DND-41 (cell line): ENCODE data around the gene GIMAP7.

Source experiments
- ATAC-seq: fragments of 200-7000 bp; cut with Tn5 transposase; 3 replicates; pipeline ENCODE4 v1.9.1; 2021; ENCODE audit warnings: low read depth; ENCODE audit not compliant: insufficient read depth
- DNase-seq: peaks from one replicate; pipeline ENCODE4 v3.0.0-alpha.2; 2020
- H2AFZ ChIP-seq: 2 replicates; pipeline ENCODE4 v1.6.0; 2012; ENCODE audit warnings: low read depth, low read length
- H3K27ac ChIP-seq: 2 replicates; pipeline ENCODE4 v1.5.1; 2012; ENCODE audit warnings: low read length, inconsistent platforms
- H3K27me3 ChIP-seq: fragments of 200-600 bp; sonication (generic); 2 replicates; pipeline ENCODE4 v1.6.0; 2012; ENCODE audit warnings: low read length, mild to moderate bottlenecking, inconsistent platforms; ENCODE audit not compliant: insufficient read depth, poor library complexity
- H3K36me3 ChIP-seq: 2 replicates; pipeline ENCODE4 v1.5.1; 2012; ENCODE audit warnings: low read length, inconsistent platforms; ENCODE audit not compliant: insufficient read depth
- H3K4me1 ChIP-seq: 2 replicates; pipeline ENCODE4 v1.5.1; 2012; ENCODE audit warnings: mild to moderate bottlenecking, low read length; ENCODE audit not compliant: insufficient read depth
- H3K4me2 ChIP-seq: 2 replicates; pipeline ENCODE4 v1.6.0; 2012; ENCODE audit warnings: mild to moderate bottlenecking, moderate library complexity, low read length, inconsistent platforms; ENCODE audit not compliant: insufficient read depth
- H3K4me3 ChIP-seq, 2 experiments: fragments of 200-600 bp in 1 of 2; shearing (Covaris generic) in 1 of 2; 2 replicates each; pipeline ENCODE4 v1.5.1; 2012 to 2016; ENCODE audit warnings: inconsistent platforms in 2 of 2, low read length in 2 of 2, mild to moderate bottlenecking in 2 of 2, low read depth in 1 of 2, moderate library complexity in 1 of 2
- H3K79me2 ChIP-seq: 2 replicates; pipeline ENCODE4 v1.6.0; 2012; ENCODE audit warnings: low read length, inconsistent platforms; ENCODE audit not compliant: insufficient read depth
- H3K9ac ChIP-seq: 2 replicates; pipeline ENCODE4 v1.6.0; 2012; ENCODE audit warnings: low read depth, mild to moderate bottlenecking, inconsistent platforms, low read length, moderate library complexity
- H3K9me3 ChIP-seq: 2 replicates; pipeline ENCODE4 v1.5.1; 2012; ENCODE audit warnings: low read length, moderate library complexity, mild to moderate bottlenecking, inconsistent platforms; ENCODE audit not compliant: insufficient read depth, severe bottlenecking
- H4K20me1 ChIP-seq: 2 replicates; pipeline ENCODE4 v1.6.0; 2012; ENCODE audit warnings: low read length; ENCODE audit not compliant: insufficient read depth
- CTCF ChIP-seq: IDR thresholded peaks from 2 replicates; pipeline ENCODE4 v1.5.1; 2012; ENCODE audit warnings: borderline replicate concordance, low read length, moderate library complexity, mild to moderate bottlenecking; ENCODE audit not compliant: poor library complexity, severe bottlenecking; ENCODE audit errors: extremely low read depth
- EZH2 ChIP-seq: IDR thresholded peaks from 3 replicates; pipeline ENCODE4 v1.6.1; 2012; ENCODE audit warnings: borderline replicate concordance, low read depth, mild to moderate bottlenecking, moderate library complexity, low read length, inconsistent platforms; ENCODE audit not compliant: severe bottlenecking

GIMAP7 gene

DNA sequence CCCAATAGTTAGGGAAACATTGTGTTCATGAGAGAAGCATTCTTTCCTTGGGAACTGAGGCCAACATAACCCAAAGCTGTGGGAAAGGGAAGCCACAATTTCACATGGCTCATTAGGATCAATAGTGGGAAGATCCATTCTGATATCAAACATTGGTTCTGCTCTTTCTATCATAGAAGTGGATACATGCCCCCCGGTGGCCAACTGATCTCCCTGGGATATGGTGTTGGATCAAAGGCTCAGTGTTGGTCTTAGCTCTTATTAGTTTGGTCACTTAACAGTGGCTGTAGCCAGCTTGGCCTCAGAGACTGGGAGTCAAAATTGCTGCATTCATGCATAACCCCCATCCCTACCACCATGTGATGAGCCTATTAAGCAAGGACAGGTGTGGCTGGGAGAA is 45.8 kb downstream of the GIMAP7 start:
- Histone ChIP-seq H3K79me2 (no peaks in the 10 kb centered on the region), H3K9ac (no peak overlapping the region), H4K20me1 (no peaks in the 10 kb centered on the region), H3K4me2 (no peak overlapping the region), H3K27me3 (no peaks in the 10 kb centered on the region), H3K27ac (no peak overlapping the region), H3K36me3 (0 out of 2 replicates have a peak, but pooled peaks cover 2% of the 10 kb centered on the region), H3K9me3 (peaks cover 21% of the 10 kb centered on the region), H3K4me1 (peaks cover 15% of the 10 kb centered on the region), H2AFZ (no peak overlapping the region), H3K4me3 (no peak overlapping the region)
- TF ChIP-seq CTCF: no peak
- TF ChIP-seq EZH2: no peak
- no peak for ATAC-seq
- no peak for DNase-seq

- TF ChIP-seq CTCF: no peak
- no peak for TF ChIP-seq EZH2
- H3K4me2 ChIP-seq: no peak overlapping the region
- no peaks in the 10 kb centered on the region for H4K20me1 ChIP-seq
- ATAC-seq: no peak
- no peak overlapping the region for H2AFZ ChIP-seq
- 0 out of 2 replicates have a peak, but pooled peaks cover 2% of the 10 kb centered on the region for H3K36me3 ChIP-seq
- H3K27ac ChIP-seq: no peak overlapping the region
- no peaks in the 10 kb centered on the region for H3K79me2 ChIP-seq
- DNase-seq: no peak
- peaks cover 4% of the 10 kb centered on the region for H3K4me1 ChIP-seq
- no peak overlapping the region for H3K4me3 ChIP-seq
- H3K9ac ChIP-seq: no peak overlapping the region
- H3K9me3 ChIP-seq: peaks cover 20% of the 10 kb centered on the region
- no peaks in the 10 kb centered on the region for H3K27me3 ChIP-seq
Measured at GRCh38 chr7:150562919-150563318, 48.2 kb downstream of the GIMAP7 start.

- H3K4me2 ChIP-seq: no peak overlapping the region
- no peaks in the 10 kb centered on the region for H4K20me1 ChIP-seq
- ATAC-seq (no peak), DNase-seq (no peak)
- H3K36me3 ChIP-seq: 0 out of 2 replicates have a peak, but pooled peaks cover 2% of the 10 kb centered on the region
- H3K4me1 ChIP-seq: peaks cover 4% of the 10 kb centered on the region
- peaks cover 12% of the 10 kb centered on the region for H3K9me3 ChIP-seq
- no peak overlapping the region for H2AFZ ChIP-seq
- H3K4me3 ChIP-seq: no peak overlapping the region
- H3K79me2 ChIP-seq: no peaks in the 10 kb centered on the region
- no peak overlapping the region for H3K9ac ChIP-seq
- no peaks in the 10 kb centered on the region for H3K27me3 ChIP-seq
- H3K27ac ChIP-seq: no peak overlapping the region
- TF ChIP-seq EZH2 (no peak), CTCF (no peak)
Measured at GRCh38 chr7:150564006-150564405, 49.3 kb downstream of the GIMAP7 start.

GRCh38 chr7:150564566-150564965 is 49.9 kb downstream of the GIMAP7 start:
- Histone ChIP-seq H3K4me3 (no peak overlapping the region), H3K4me2 (no peak overlapping the region), H4K20me1 (no peaks in the 10 kb centered on the region), H3K9me3 (peaks cover 10% of the 10 kb centered on the region), H3K79me2 (no peaks in the 10 kb centered on the region), H3K9ac (no peak overlapping the region), H3K27ac (no peak overlapping the region), H3K27me3 (no peaks in the 10 kb centered on the region), H3K36me3 (0 out of 2 replicates have a peak, but pooled peaks cover 2% of the 10 kb centered on the region), H3K4me1 (peaks cover 9% of the 10 kb centered on the region), H2AFZ (no peak overlapping the region)
- TF ChIP-seq CTCF (no peak), EZH2 (no peak)
- DNase-seq (no peak), ATAC-seq (no peak)
